ENCODE measurements around the gene EDC4. TPM values are rescaled to one million over a fixed set of nuclear protein-coding genes. Genes with fewer than 3 reads are reported as not detected.
A peak's percentile ranks its signal among the peaks of the same experiment; 100 is the strongest.

Gene EDC4
- total and polyA plus RNA-seq, 2 of the 13 experiments (the other 11 are each of a cell fraction or from before 2014, with no cell fraction given): 51.4 to 59.1 TPM

GRCh38 chr16:67846320-67847063, 26.4 kb upstream of the EDC4 start, which contains the start of gene NUTF2 (continued):
- TF ChIP-seq AHDC1 (CRISPR knock-in tag; IDR thresholded peaks at IDR 0.05; ENCODE audit: borderline replicate concordance): peak; percentile 80; the same call in 1 of the 2 replicates
- peak; percentile 96; the same call in 1 of the 2 replicates for TF ChIP-seq ZFP82 (CRISPR knock-in tag; IDR thresholded peaks at IDR 0.05; ENCODE audit: borderline replicate concordance)
- TF ChIP-seq ZNF558 (CRISPR knock-in tag; IDR thresholded peaks at IDR 0.05; ENCODE audit: borderline replicate concordance): no peak; the same call in 1 of the 2 replicates
- TF ChIP-seq TFAP4 (IDR thresholded peaks at IDR 0.05; ENCODE audit: borderline replicate concordance, low read depth): peak; percentile 99
- TF ChIP-seq NFATC3 (CRISPR knock-in tag; IDR thresholded peaks at IDR 0.05): 0 out of 2 replicates have a peak, but pooled peaks have one; percentile 31
- peak; percentile 36 for TF ChIP-seq SMAD9 (CRISPR knock-in tag; IDR thresholded peaks at IDR 0.05)
- TF ChIP-seq ZNF326 (CRISPR knock-in tag; IDR thresholded peaks at IDR 0.05; ENCODE audit: borderline replicate concordance): no peak
- TF ChIP-seq ZKSCAN1 (IDR thresholded peaks at IDR 0.05; ENCODE audit: low read length): 0 out of 2 replicates have a peak, but pooled peaks have one; percentile 54
- TF ChIP-seq KMT2A (CRISPR knock-in tag; IDR thresholded peaks at IDR 0.05): peak; percentile 80
- peak; percentile 11; the same call in 1 of the 2 replicates for TF ChIP-seq ZIK1 (CRISPR knock-in tag; IDR thresholded peaks at IDR 0.05; ENCODE audit: borderline replicate concordance, low read depth)
- peak in 1 of 2 experiments; percentile 75; a peak in 2 of 4 replicates for TF ChIP-seq POLR2A (IDR thresholded peaks at IDR 0.05; ENCODE audit: insufficient read depth in 1 of 2, low read depth in 2 of 2, low read length in 2 of 2)
- TF ChIP-seq FOXO1 (CRISPR knock-in tag; IDR thresholded peaks at IDR 0.05): peak; percentile 3
- no peak for TF ChIP-seq ZFP37 (CRISPR knock-in tag; IDR thresholded peaks at IDR 0.05; ENCODE audit: borderline replicate concordance)
- TF ChIP-seq GATAD1 (CRISPR knock-in tag; IDR thresholded peaks at IDR 0.05): peak; percentile 81
- no peak; the same call in 1 of the 2 replicates for TF ChIP-seq NR2F2 (IDR thresholded peaks at IDR 0.05; ENCODE audit: borderline replicate concordance, low read depth)
- no peak for TF ChIP-seq ZSCAN12 (CRISPR knock-in tag; IDR thresholded peaks at IDR 0.05)
- TF ChIP-seq SOX13 (IDR thresholded peaks at IDR 0.05): peak; percentile 52; the same call in 1 of the 2 replicates
- peak in 1 of 2 experiments; percentile 71; a peak in 2 of 4 replicates for TF ChIP-seq SOX13 (CRISPR knock-in tag; conservative IDR thresholded peaks at IDR 0.05 in 1 of 2, IDR thresholded peaks at IDR 0.05 in 1 of 2)
- TF ChIP-seq TIGD3 (CRISPR knock-in tag; IDR thresholded peaks at IDR 0.05; ENCODE audit: borderline replicate concordance): 0 out of 2 replicates have a peak, but pooled peaks have one; percentile 41
- TF ChIP-seq ZSCAN29 (CRISPR knock-in tag; conservative IDR thresholded peaks at IDR 0.05): 0 out of 2 replicates have a peak, but pooled peaks have one; percentile 29
- TF ChIP-seq BORCS8-MEF2B (CRISPR knock-in tag; IDR thresholded peaks at IDR 0.05): peak; percentile 77; the same call in 1 of the 2 replicates
- 0 out of 2 replicates have a peak, but pooled peaks have one; percentile 19 for TF ChIP-seq RELA (CRISPR knock-in tag; IDR thresholded peaks at IDR 0.05)
- peak; percentile 67; the same call in 1 of the 2 replicates for TF ChIP-seq KLF13 (CRISPR knock-in tag; IDR thresholded peaks at IDR 0.05)
